Measurements from ENCODE around the gene C11orf97. TPM values are rescaled to one million over a fixed set of nuclear protein-coding genes. Genes with fewer than 3 reads are reported as not detected.

The C11orf97 gene
- total and polyA plus RNA-seq, 7 donors = not detected

DNA sequence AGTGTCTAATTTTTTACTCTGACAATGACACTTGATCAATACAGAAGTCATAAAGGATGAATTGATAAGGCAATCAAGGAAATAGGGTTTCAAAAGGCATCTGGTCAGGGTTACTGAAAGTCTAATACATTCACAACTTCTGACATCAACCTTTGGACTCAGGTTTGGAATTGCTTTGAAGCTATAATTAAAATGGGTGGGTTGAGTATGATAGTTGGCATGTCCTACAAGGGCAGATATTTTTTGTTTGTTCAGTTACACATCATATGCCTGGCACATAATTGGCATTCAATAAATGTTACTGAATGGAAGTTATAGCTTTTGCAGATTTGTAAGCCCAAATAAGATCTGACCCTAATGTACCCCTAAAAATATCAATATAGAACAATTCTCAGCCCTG, 24.1 kb downstream of the C11orf97 start:
- Histone ChIP-seq H3K4me1 (no peaks in the 10 kb centered on the region), H3K9me3 (no peaks in the 10 kb centered on the region), H3K36me3 (no peaks in the 10 kb centered on the region), H3K27ac (no peak overlapping the region), H3K4me3 (no peak overlapping the region), H3K27me3 (peaks cover 0 to 5% (median 0%) of the 10 kb centered on the region in 3 donors)
- intact Hi-C loops (cut with DNase I) = no loop called here
- DNase-seq = no peak
- TF ChIP-seq POLR2AphosphoS5 (IDR thresholded peaks at IDR 0.05) (no peak), EP300 (IDR thresholded peaks at IDR 0.05) (no peak), POLR2A (IDR thresholded peaks at IDR 0.05) (no peak), CTCF (IDR thresholded peaks at IDR 0.05) (no peak)

GRCh38 chr11:94537031-94537600, 24.9 kb downstream of the C11orf97 start:
- H3K4me1 ChIP-seq = no peaks in the 10 kb centered on the region
- no peaks in the 10 kb centered on the region for H3K36me3 ChIP-seq
- whole genome bisulfite sequencing, 2 donors = 11 to 58% methylated on average over 3 of the region's 3 CpGs
- no peaks in the 10 kb centered on the region for H3K9me3 ChIP-seq
- no peak for TF ChIP-seq POLR2AphosphoS5 (IDR thresholded peaks at IDR 0.05)
- TF ChIP-seq POLR2A (IDR thresholded peaks at IDR 0.05) = no peak
- no peak for TF ChIP-seq EP300 (IDR thresholded peaks at IDR 0.05)
- no peak for TF ChIP-seq CTCF (IDR thresholded peaks at IDR 0.05)
- no peak overlapping the region for H3K4me3 ChIP-seq
- no peak for DNase-seq
- peaks cover 0 to 5% (median 0%) of the 10 kb centered on the region in 3 donors for H3K27me3 ChIP-seq
- intact Hi-C loops (cut with DNase I) = no loop called here
- H3K27ac ChIP-seq = no peak overlapping the region

DNA sequence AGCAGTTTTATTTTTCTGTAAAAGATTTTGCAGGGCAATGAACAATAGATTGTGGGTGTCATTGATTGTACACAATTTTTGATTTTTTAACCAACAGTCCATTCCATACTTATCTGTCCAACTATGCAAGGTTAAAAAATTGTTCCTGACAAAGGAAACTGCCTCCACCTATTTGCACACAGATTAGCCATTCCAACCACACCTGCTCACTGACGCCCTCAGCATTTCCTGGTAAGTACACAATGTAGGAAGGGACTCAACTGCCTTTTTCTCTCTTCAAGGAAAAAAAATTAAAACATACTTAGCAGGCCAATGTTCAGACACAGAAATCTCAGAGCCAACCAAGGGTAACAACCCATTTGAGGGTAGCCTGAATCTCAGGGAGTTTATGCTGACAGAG, 27.2 kb downstream of the C11orf97 start:
- intact Hi-C loops (cut with DNase I) = no loop called here
- no peak for TF ChIP-seq EP300 (IDR thresholded peaks at IDR 0.05)
- TF ChIP-seq POLR2A (IDR thresholded peaks at IDR 0.05) = peak in 1 of 2 donors; percentile 10
- no peaks in the 10 kb centered on the region for H3K9me3 ChIP-seq
- H3K4me3 ChIP-seq = no peak overlapping the region
- H3K36me3 ChIP-seq = no peaks in the 10 kb centered on the region
- H3K27me3 ChIP-seq = peaks cover 0 to 5% (median 0%) of the 10 kb centered on the region in 3 donors
- 20 to 39% methylated on average over 1 of the region's 1 CpG for WGBS, 2 donors
- DNase-seq = no peak
- peaks cover 0 to 11% (median 7%) of the 10 kb centered on the region in 4 donors for H3K4me1 ChIP-seq
- no peak overlapping the region for H3K27ac ChIP-seq

DNA sequence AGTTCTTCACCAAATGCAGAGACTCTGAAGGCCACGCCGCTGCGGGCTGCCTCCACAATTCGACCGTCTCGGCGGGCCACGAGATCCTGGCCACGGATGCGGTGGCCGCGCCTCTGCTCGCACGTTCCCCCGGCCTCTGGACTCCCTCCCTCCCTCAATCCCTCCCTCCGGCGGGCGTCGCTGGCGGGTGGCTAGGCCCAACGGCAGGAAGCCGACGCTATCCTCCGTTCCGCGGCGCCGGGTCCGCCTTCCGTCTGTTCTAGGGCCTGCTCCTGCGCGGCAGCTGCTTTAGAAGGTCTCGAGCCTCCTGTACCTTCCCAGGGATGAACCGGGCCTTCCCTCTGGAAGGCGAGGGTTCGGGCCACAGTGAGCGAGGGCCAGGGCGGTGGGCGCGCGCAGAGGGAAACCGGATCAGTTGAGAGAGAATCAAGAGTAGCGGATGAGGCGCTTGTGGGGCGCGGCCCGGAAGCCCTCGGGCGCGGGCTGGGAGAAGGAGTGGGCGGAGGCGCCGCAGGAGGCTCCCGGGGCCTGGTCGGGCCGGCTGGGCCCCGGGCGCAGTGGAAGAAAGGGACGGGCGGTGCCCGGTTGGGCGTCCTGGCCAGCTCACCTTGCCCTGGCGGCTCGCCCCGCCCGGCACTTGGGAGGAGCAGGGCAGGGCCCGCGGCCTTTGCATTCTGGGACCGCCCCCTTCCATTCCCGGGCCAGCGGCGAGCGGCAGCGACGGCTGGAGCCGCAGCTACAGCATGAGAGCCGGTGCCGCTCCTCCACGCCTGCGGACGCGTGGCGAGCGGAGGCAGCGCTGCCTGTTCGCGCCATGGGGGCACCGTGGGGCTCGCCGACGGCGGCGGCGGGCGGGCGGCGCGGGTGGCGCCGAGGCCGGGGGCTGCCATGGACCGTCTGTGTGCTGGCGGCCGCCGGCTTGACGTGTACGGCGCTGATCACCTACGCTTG, 31.7 kb downstream of the C11orf97 start, which contains the start of gene FUT4:
TSS of gene FUT4 (plus strand) at position 227 of the 951 bp plus-strand sequence. CDS start at position 440, 213 bp downstream.
- Histone ChIP-seq H3K36me3 (no peaks in the 10 kb centered on the region), H3K27me3 (no peaks in the 10 kb centered on the region), H3K4me1 (peaks cover 0 to 53% (median 44%) of the 10 kb centered on the region in 4 donors), H3K4me3 (peak within 1 kb of the TSS; percentile 66 to 79 (median 72)), H3K27ac (peak within 1 kb of the TSS; percentile 92 to 98 (median 97)), H3K9me3 (no peaks in the 10 kb centered on the region)
- WGBS, 2 donors = 1% methylated on average over 109 of the region's 109 CpGs
- DNase-seq = peak; percentile 93
- TF ChIP-seq POLR2AphosphoS5 (IDR thresholded peaks at IDR 0.05) = peak; percentile 72 to 84 (median 76)
- no peak for TF ChIP-seq EP300 (IDR thresholded peaks at IDR 0.05)
- peak; percentile 48 to 49 for TF ChIP-seq POLR2A (IDR thresholded peaks at IDR 0.05)
- TF ChIP-seq CTCF (IDR thresholded peaks at IDR 0.05) = no peak
- intact Hi-C loops (cut with DNase I) = loop anchor here (10.0 kb wide), 1 partner anchor 221 kb away; the partner anchor contains the start of gene AMOTL1
